ENCODE measurements around the gene NDOR1.

DNA sequence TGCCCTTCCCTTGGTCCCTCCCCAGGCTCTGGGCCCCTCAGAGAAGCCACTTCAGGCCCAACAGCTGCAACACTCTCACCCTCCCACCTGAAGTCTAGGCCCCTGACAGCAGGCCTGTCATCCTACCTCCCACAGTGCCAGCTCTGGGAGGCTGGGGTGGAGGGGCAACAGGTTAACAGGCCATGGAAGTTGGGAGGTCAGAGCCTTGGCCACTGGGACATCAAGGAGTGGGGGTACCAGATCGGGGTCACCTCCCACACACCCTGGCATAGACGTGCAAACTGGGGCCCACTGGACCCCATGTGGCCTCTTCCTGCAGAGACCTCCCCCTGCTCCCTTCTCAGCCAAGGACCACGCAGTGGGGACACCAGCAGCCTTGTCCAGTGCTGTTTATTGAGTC, 14.3 kb upstream of the NDOR1 start:
- TF ChIP-seq CTCF (IDR thresholded peaks at IDR 0.05) (no peak), POLR2A (IDR thresholded peaks at IDR 0.05) (no peak)
